BLaER1 treated with 17β-estradiol and CSF1 and Interleukin-3, amounts not matched to agents 10 nM and 100 nM (cell line): ENCODE data around the gene RAB7A.

Experiments used
- H3K27ac ChIP-seq, 11 experiments: shearing (Covaris generic); formaldehyde crosslinking; 2 replicates each; pipeline ENCODE4 v1.8.1; 2022
- H3K27me3 ChIP-seq, 11 experiments: shearing (Covaris generic); formaldehyde crosslinking; 2 replicates each; pipeline ENCODE4 v1.8.1; 2022
- H3K36me3 ChIP-seq, 11 experiments: shearing (Covaris generic); formaldehyde crosslinking; 2 replicates each; pipeline ENCODE4 v1.8.1; 2022
- H3K4me1 ChIP-seq, 10 experiments: shearing (Covaris generic); formaldehyde crosslinking; 2 replicates each; pipeline ENCODE4 v1.8.1; 2022
- H3K4me2 ChIP-seq, 11 experiments: shearing (Covaris generic); formaldehyde crosslinking; 2 replicates each; pipeline ENCODE4 v1.8.1; 2022
- H3K4me3 ChIP-seq, 10 experiments: shearing (Covaris generic); formaldehyde crosslinking; 2 replicates each; pipeline ENCODE4 v1.8.1; 2022
- H3K9ac ChIP-seq, 11 experiments: shearing (Covaris generic); formaldehyde crosslinking; 2 replicates each; pipeline ENCODE4 v1.8.1; 2022
- H3K9me3 ChIP-seq, 11 experiments: shearing (Covaris generic); formaldehyde crosslinking; replicated peaks in 1 of 11; 2 replicates each; pipeline ENCODE4 v1.8.1; 2022
- H4K20me1 ChIP-seq, 11 experiments: shearing (Covaris generic); formaldehyde crosslinking; 2 replicates each; pipeline ENCODE4 v1.8.1; 2022
- Cebpa-rat ChIP-seq, 11 experiments: shearing (Covaris generic); IDR thresholded peaks; 2 replicates each; pipeline ENCODE4 v1.8.1; 2022

RAB7A gene

DNA sequence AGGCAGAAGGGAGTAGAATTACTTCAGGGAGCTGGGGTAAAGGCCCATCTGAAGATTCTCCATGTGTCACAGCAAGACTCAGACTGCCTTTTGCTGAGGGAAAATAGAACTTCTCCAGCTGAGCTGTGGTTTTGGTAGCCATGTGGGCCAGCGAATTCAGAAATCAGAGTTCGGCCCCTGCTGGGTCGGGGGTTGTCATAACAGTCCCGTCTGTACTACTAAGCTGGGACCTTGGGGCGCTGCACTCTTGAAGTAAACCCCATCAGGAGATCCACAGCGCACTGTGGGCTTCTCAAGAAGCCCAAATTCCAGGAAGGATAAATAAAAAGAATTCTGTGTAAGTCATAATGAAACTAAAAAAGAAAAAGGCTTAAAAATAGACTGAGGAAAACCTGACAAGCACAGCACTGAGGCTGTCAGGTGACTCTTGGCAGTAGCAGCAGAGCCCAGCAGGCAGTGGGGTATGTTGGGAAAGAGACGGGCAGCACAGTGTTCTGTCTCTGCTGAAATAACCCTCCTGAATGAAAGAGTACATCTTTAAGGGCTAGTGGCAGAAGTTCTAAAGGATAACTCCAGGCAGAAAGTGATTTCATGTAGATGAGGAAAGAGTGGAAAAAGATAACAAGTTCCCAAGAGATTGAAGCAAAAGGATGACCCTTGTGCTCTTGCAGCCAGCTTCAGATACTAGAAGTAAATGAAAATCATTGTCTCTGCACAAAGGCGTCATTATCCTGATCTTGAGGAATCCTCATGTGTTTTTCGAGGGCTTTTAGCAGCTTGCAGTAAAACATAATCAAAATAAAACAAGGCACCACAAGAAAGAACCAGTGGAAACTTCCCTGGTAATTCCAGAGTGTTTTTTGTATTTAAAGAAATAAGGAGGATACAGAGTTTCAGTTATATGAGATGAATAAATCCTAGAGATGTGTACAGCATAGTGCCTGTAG is 74.5 kb downstream of the RAB7A start:
- peak overlapping the region in 5 of 11 experiments; percentile 0 to 56 (median 16); a peak in 3 of 22 replicates for H3K4me2 ChIP-seq
- peak overlapping the region in 2 of 11 experiments; percentile 30 to 52; a peak in 2 of 22 replicates for H3K9ac ChIP-seq
- H3K27ac ChIP-seq: peak overlapping the region in 4 of 11 experiments; percentile 3 to 21 (median 12); a peak in 2 of 22 replicates
- H3K9me3 ChIP-seq: no peaks in the 10 kb centered on the region
- H3K27me3 ChIP-seq: no peaks in the 10 kb centered on the region
- H4K20me1 ChIP-seq: peaks cover 24 to 100% (median 54%) of the 10 kb centered on the region in 11 experiments; a peak in 20 of 22 replicates
- peaks cover 62 to 87% (median 73%) of the 10 kb centered on the region in 11 experiments for H3K36me3 ChIP-seq
- no peak for TF ChIP-seq Cebpa-rat (IDR thresholded peaks at IDR 0.05)
- H3K4me1 ChIP-seq: peaks cover 36 to 72% (median 57%) of the 10 kb centered on the region in 10 experiments
- H3K4me3 ChIP-seq: no peak overlapping the region

DNA sequence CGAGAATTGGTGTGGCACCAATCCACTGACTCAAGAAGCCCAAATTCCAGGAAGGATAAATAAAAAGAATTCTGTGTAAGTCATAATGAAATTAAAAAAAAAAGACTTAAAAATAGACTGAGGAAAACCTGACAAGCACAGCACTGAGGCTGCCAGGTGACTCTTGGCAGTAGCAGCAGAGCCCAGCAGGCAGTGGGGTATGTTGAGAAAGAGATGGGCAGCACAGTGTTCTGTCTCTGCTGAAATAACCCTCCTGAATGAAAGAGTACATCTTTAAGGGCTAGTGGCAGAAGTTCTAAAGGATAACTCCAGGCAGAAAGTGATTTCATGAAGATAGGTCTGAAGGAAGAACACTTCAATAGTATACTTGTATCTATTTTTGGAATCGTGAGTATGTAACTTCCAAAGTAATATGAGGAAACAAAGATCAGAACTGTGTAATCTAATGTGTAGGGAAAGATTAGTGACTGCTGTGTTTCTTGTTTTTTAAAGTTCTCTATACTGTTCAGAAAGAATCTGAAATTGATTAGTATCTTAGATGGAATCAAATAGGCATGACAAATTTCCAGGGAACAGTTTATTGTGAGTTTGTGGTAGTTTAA is 75.9 kb downstream of the RAB7A start:
- H3K36me3 ChIP-seq: peaks cover 59 to 87% (median 74%) of the 10 kb centered on the region in 11 experiments
- H3K9me3 ChIP-seq: no peaks in the 10 kb centered on the region
- H3K9ac ChIP-seq: no peak overlapping the region
- no peak overlapping the region for H3K4me3 ChIP-seq
- H3K4me1 ChIP-seq: peaks cover 37 to 86% (median 71%) of the 10 kb centered on the region in 10 experiments
- H3K4me2 ChIP-seq: peak overlapping the region in 6 of 11 experiments; percentile 1 to 57 (median 51); a peak in 10 of 22 replicates
- no peaks in the 10 kb centered on the region for H3K27me3 ChIP-seq
- TF ChIP-seq Cebpa-rat (IDR thresholded peaks at IDR 0.05): no peak
- H4K20me1 ChIP-seq: peaks cover 30 to 100% (median 52%) of the 10 kb centered on the region in 11 experiments; a peak in 21 of 22 replicates
- H3K27ac ChIP-seq: peak overlapping the region in 4 of 11 experiments; percentile 5 to 21 (median 19); a peak in 3 of 22 replicates

DNA sequence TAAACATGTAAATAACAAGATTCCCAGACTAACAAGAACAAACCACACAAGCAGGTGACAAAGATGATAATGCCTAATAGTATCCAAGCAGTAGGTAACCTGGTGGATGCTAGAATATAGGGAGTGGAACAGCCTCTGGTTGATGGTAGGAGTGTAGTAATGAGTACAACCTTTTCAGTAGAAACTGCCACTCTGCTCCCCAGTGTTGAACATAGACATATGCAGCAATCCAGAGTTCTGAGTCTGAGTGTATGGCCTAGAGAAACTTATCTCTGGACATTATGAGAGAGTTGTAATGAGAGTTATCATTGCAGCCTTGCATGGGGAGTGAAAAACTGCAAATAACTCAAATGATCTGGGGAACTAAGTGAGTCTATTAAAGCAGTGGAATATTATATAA is 77.3 kb downstream of the RAB7A start:
- peaks cover 59 to 87% (median 74%) of the 10 kb centered on the region in 11 experiments for H3K36me3 ChIP-seq
- no peaks in the 10 kb centered on the region for H3K27me3 ChIP-seq
- no peaks in the 10 kb centered on the region for H3K9me3 ChIP-seq
- H4K20me1 ChIP-seq: peaks cover 24 to 100% (median 48%) of the 10 kb centered on the region in 11 experiments; a peak in 21 of 22 replicates
- 0 out of 20 replicates have a peak overlapping the region, but pooled peaks of 1 of the 10 experiments have one; percentile 4 for H3K4me3 ChIP-seq
- peak overlapping the region in 10 of 11 experiments; percentile 14 to 72 (median 58); a peak in 16 of 22 replicates for H3K27ac ChIP-seq
- H3K4me1 ChIP-seq: peaks cover 37 to 93% (median 72%) of the 10 kb centered on the region in 10 experiments
- TF ChIP-seq Cebpa-rat (IDR thresholded peaks at IDR 0.05): no peak
- H3K9ac ChIP-seq: peak overlapping the region in 9 of 11 experiments; percentile 7 to 58 (median 52); a peak in 12 of 22 replicates
- H3K4me2 ChIP-seq: peak overlapping the region; percentile 71 to 86 (median 78)

DNA sequence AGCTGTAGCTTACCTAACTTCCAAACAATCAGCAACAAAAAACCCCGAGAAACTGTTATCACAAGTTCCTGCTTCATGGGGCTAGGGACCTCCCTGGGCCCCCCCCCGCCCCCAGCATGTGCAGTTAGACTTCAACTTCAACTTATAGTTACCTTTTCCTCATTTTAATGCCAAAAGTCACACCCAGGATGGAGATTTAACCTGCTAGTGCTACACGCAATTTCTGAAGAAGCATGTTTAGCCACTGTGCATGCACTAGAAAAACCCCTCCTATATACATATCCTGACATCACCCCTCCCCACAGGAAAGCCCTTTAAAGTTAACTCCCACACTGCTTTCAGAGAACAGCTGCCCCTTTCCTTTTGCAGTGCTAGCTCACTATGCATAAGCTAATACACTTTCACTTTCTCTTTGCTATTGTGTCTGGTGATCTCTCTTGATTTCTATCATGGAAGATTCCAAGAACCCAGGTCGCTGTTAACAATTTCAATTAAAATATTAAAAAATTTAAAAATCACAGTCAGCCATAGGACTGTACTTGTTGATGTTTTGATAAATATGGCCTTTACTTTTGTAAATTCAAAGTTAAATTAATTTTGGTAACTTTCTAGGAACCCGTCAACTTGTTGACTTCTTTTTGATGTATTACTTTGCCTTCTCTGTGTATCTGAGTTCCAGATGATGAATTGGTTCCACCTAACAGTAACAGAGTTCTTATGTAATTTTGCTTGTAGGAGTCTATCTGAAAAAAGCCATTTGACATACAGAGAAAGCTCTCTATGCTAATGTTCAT is 78.2 kb downstream of the RAB7A start:
- Histone ChIP-seq H3K36me3 (peaks cover 59 to 87% (median 74%) of the 10 kb centered on the region in 11 experiments), H3K4me2 (peak overlapping the region; percentile 71 to 86 (median 78))

DNA sequence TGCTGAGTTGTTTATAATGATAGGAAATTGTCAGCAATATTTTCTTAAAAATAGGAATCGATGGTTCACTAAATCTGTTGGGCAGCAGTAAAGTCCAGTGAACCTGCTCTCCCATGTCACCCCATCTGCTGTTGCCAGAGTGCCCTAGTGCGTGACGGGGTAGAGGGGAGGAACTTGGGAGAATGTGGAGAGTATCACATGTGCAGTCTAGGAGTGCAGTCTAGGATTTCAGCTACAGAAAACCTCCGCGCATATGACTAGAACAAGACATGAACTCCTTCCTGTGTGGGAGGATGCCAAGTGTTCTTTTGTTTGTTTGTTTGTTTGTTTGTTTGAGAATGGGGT is 78.8 kb downstream of the RAB7A start:
- H3K27ac ChIP-seq: peak overlapping the region in 10 of 11 experiments; percentile 32 to 72 (median 66); a peak in 20 of 22 replicates
- no peaks in the 10 kb centered on the region for H3K9me3 ChIP-seq
- H3K4me2 ChIP-seq: peak overlapping the region; percentile 71 to 86 (median 78)
- 0 out of 20 replicates have a peak overlapping the region, but pooled peaks of 1 of the 10 experiments have one; percentile 4 for H3K4me3 ChIP-seq
- H4K20me1 ChIP-seq: peaks cover 30 to 100% (median 52%) of the 10 kb centered on the region in 11 experiments; a peak in 21 of 22 replicates
- peaks cover 59 to 87% (median 74%) of the 10 kb centered on the region in 11 experiments for H3K36me3 ChIP-seq
- peaks cover 37 to 78% (median 65%) of the 10 kb centered on the region in 10 experiments for H3K4me1 ChIP-seq
- H3K9ac ChIP-seq: peak overlapping the region in 4 of 11 experiments; percentile 18 to 55 (median 43); a peak in 8 of 22 replicates
- TF ChIP-seq Cebpa-rat (IDR thresholded peaks at IDR 0.05): no peak
- no peaks in the 10 kb centered on the region for H3K27me3 ChIP-seq

More for the DNA sequence above, 78.2 kb downstream of the RAB7A start:
- Histone ChIP-seq H3K4me3 (peak overlapping the region in 8 of 10 experiments; percentile 4 to 45 (median 16); a peak in 10 of 20 replicates), H3K27ac (peak overlapping the region in 10 of 11 experiments; percentile 37 to 72 (median 66); a peak in 19 of 22 replicates), H3K27me3 (no peaks in the 10 kb centered on the region), H3K9me3 (no peaks in the 10 kb centered on the region), H3K9ac (peak overlapping the region; percentile 7 to 61 (median 52); a peak in 19 of 22 replicates), H4K20me1 (peaks cover 30 to 100% (median 50%) of the 10 kb centered on the region in 11 experiments; a peak in 21 of 22 replicates), H3K4me1 (peaks cover 37 to 84% (median 70%) of the 10 kb centered on the region in 10 experiments)
- no peak for TF ChIP-seq Cebpa-rat (IDR thresholded peaks at IDR 0.05)

DNA sequence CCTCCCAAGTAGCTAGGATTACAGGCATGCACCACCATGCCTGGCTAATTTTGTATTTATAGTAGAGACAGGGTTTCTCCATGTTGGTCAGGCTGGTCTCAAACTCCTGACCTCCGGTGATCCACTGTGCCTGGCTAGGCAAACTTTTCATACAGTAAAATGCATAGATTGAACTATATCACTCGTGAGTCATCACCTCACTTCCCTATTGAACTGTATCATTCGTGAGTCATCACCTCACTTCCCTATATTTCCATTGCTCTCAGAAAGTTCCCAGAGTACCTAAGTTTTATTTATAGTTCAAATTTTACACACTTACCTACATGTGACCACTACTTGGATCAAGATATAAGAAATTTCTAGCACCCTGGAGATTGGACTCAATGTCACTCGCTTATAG is 79.8 kb downstream of the RAB7A start:
- no peak for TF ChIP-seq Cebpa-rat (IDR thresholded peaks at IDR 0.05)
- Histone ChIP-seq H3K4me1 (peaks cover 31 to 68% (median 59%) of the 10 kb centered on the region in 10 experiments), H4K20me1 (peaks cover 30 to 100% (median 52%) of the 10 kb centered on the region in 11 experiments; a peak in 21 of 22 replicates), H3K27ac (peak overlapping the region in 9 of 11 experiments; percentile 6 to 72 (median 62); a peak in 15 of 22 replicates), H3K4me3 (no peak overlapping the region), H3K36me3 (peaks cover 59 to 87% (median 74%) of the 10 kb centered on the region in 11 experiments), H3K27me3 (no peaks in the 10 kb centered on the region), H3K4me2 (peak overlapping the region in 9 of 11 experiments; percentile 6 to 86 (median 78); a peak in 15 of 22 replicates), H3K9me3 (no peaks in the 10 kb centered on the region), H3K9ac (peak overlapping the region in 1 of 11 experiments; percentile 31; a peak in 2 of 22 replicates)

DNA sequence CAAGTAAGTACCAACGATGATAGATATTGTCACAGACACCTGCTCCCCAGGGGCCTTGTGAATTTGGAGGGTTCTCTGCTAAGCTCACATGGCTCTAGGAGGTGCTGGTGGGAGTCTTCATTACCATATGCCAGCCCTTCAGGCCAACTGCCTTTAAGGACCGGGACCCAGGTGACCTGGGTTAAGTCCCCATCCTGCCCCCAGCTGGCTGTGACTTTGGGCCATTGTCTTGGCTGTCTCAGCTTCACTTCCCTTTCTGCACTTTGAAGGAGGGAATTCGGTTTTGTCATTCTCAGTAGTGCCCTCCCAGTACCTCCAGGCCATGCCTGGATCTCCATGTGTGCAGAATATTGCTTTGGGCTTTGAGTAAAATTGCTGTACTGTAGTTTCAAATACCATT is 80.6 kb downstream of the RAB7A start:
- H4K20me1 ChIP-seq: peaks cover 30 to 100% (median 52%) of the 10 kb centered on the region in 11 experiments; a peak in 21 of 22 replicates
- H3K9me3 ChIP-seq: no peaks in the 10 kb centered on the region
- H3K4me3 ChIP-seq: no peak overlapping the region
- no peaks in the 10 kb centered on the region for H3K27me3 ChIP-seq
- H3K27ac ChIP-seq: peak overlapping the region in 8 of 11 experiments; percentile 8 to 72 (median 60); a peak in 13 of 22 replicates
- H3K4me1 ChIP-seq: peaks cover 31 to 60% (median 55%) of the 10 kb centered on the region in 10 experiments
- H3K36me3 ChIP-seq: peaks cover 61 to 87% (median 74%) of the 10 kb centered on the region in 11 experiments
- H3K9ac ChIP-seq: peak overlapping the region in 2 of 11 experiments; percentile 4 to 36; a peak in 1 of 22 replicates
- H3K4me2 ChIP-seq: peak overlapping the region in 6 of 11 experiments; percentile 2 to 86 (median 67); a peak in 11 of 22 replicates
- TF ChIP-seq Cebpa-rat (IDR thresholded peaks at IDR 0.05): no peak
